Smooth muscle cell (in vitro differentiated cells): ENCODE data around the gene PPP6R1. TPM values are rescaled to one million over a fixed set of nuclear protein-coding genes. Genes with fewer than 3 reads are reported as not detected.

Experiments
- DNase-seq: peaks from one replicate; lab custom pipeline; 2025; ENCODE audit not compliant: unreplicated experiment; lab: John Stamatoyannopoulos, UW
- H2AFZ ChIP-seq: fragments of 200-600 bp; sonication (generic); 2 replicates; pipeline ENCODE4 v1.6.0; 2016; ENCODE audit warnings: antibody characterized with exemption, low read depth, mild to moderate bottlenecking
- H3F3A ChIP-seq: fragments of 200-600 bp; sonication (generic); 2 replicates; pipeline ENCODE4 v1.6.0; 2017; ENCODE audit warnings: antibody characterized with exemption, low read depth
- H3K27ac ChIP-seq: fragments of 200-600 bp; sonication (generic); 2 replicates; pipeline ENCODE4 v1.5.1; 2016; ENCODE audit warnings: low read depth, mild to moderate bottlenecking
- H3K27me3 ChIP-seq: fragments of 200-600 bp; sonication (generic); 2 replicates; pipeline ENCODE4 v1.6.1; 2016; ENCODE audit warnings: low read depth, mild to moderate bottlenecking
- H3K36me3 ChIP-seq: fragments of 200-600 bp; sonication (generic); 2 replicates; pipeline ENCODE4 v1.5.1; 2016; ENCODE audit warnings: low read depth
- H3K4me1 ChIP-seq: fragments of 200-600 bp; sonication (generic); 2 replicates; pipeline ENCODE4 v1.5.1; 2016; ENCODE audit warnings: low read depth
- H3K4me2 ChIP-seq: fragments of 200-600 bp; sonication (generic); 2 replicates; pipeline ENCODE4 v1.6.0; 2016; ENCODE audit warnings: mild to moderate bottlenecking
- H3K4me3 ChIP-seq: fragments of 200-600 bp; sonication (generic); 2 replicates; pipeline ENCODE4 v1.5.1; 2016; ENCODE audit warnings: mild to moderate bottlenecking
- H3K79me2 ChIP-seq: fragments of 200-600 bp; sonication (generic); 2 replicates; pipeline ENCODE4 v1.6.0; 2016; ENCODE audit warnings: low read depth, mild to moderate bottlenecking
- H3K9ac ChIP-seq: fragments of 200-600 bp; sonication (generic); 2 replicates; pipeline ENCODE4 v1.6.0; 2016; ENCODE audit warnings: low read depth
- H3K9me3 ChIP-seq: fragments of 200-600 bp; sonication (generic); replicated peaks from 2 replicates; pipeline ENCODE4 v1.5.1; 2016; ENCODE audit warnings: low read depth
- H4K20me1 ChIP-seq: fragments of 200-600 bp; sonication (generic); 2 replicates; pipeline ENCODE4 v1.6.0; 2016; ENCODE audit warnings: low read depth
- WGBS: methylation state at CpG from one replicate; pipeline ENCODE4 v1.1.7; 2016; ENCODE audit warnings: low lambda C conversion rate; 5-methylcytosine and 5-hydroxymethylcytosine counted together
- polyA plus RNA-seq: library from polyadenylated mRNA; unstranded; fragments of >200 nt; fragmentation: Nextera tagmentation; extraction: Ambion mirVana; gene quantifications from 2 replicates; pipeline ENCODE4 v1.2.1, GENCODE V29; 2016
- total RNA-seq: library from RNA; depleted of rRNA; stranded (reverse); fragments of >200 nt; gene quantifications from 2 replicates; pipeline ENCODE4 v1.2.3, GENCODE V29; 2014
- TF ChIP-seq, protein P1 (sequence below): fragments of 200-600 bp; sonication (generic); IDR thresholded peaks from 2 replicates; pipeline ENCODE4 v1.5.1; 2017; ENCODE audit warnings: borderline replicate concordance, mild to moderate bottlenecking, antibody characterized with exemption; ENCODE audit not compliant: insufficient read depth, poor library complexity, severe bottlenecking

The PPP6R1 gene, protein sequence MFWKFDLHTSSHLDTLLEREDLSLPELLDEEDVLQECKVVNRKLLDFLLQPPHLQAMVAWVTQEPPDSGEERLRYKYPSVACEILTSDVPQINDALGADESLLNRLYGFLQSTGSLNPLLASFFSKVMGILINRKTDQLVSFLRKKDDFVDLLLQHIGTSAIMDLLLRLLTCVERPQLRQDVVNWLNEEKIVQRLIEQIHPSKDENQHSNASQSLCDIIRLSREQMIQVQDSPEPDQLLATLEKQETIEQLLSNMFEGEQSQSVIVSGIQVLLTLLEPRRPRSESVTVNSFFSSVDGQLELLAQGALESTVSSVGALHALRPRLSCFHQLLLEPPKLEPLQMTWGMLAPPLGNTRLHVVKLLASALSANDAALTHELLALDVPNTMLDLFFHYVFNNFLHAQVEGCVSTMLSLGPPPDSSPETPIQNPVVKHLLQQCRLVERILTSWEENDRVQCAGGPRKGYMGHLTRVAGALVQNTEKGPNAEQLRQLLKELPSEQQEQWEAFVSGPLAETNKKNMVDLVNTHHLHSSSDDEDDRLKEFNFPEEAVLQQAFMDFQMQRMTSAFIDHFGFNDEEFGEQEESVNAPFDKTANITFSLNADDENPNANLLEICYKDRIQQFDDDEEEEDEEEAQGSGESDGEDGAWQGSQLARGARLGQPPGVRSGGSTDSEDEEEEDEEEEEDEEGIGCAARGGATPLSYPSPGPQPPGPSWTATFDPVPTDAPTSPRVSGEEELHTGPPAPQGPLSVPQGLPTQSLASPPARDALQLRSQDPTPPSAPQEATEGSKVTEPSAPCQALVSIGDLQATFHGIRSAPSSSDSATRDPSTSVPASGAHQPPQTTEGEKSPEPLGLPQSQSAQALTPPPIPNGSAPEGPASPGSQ
- total RNA-seq, result 26.7 and 31.1 TPM in 2 replicates
- polyA plus RNA-seq, result 58.0 and 59.9 TPM in 2 replicates

DNA sequence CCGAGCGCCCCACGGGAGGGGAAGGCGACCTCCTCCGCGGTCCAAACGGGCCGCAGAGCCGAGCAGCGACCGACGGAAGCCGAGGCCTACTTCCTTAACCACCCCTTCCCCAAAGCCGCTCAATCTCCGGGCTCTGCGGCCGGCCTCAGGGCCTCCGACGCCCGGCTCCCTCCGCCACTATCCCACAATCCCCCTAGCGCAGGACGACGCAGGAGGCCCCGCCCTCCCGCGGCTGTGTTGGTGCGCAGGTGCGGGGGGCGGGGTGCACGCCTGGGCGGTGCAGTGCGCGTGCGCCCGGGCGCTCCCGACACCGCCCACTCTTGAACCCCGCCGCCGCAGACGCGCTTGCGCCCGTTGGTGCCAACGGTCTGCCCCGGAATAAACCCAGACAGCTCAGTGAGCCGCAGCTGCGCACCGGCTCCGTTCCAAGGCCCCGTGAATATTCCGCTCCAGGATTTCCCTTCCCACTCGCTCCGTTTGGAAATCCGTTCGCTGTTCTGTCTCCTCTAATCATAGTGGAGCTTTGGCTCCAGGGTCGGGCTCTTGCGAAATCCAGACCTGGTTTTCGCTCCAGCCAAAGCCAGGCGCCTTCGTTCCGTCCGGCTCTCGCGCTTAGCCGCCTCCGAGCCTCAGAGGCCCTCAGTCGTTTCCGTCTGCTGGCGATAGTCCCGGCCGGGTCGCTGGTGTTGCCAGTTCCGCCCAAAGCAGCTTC, at the start of gene PPP6R1:
Gene PPP6R1, minus strand, starts transcription at position 190 of the 712 bp plus-strand sequence. CDS start 11,914 bp downstream, outside the sequence.
- Histone ChIP-seq H2AFZ (peak within 1 kb of the TSS; percentile 91), H3K79me2 (peaks cover 43% of the 10 kb centered on the region), H3F3A (peaks cover 16% of the 10 kb centered on the region), H3K4me2 (peak within 1 kb of the TSS; percentile 100), H3K9me3 (no peaks in the 10 kb centered on the region), H3K9ac (peak within 1 kb of the TSS; percentile 93), H3K27ac (peak within 1 kb of the TSS; percentile 92), H3K4me1 (peaks cover 33% of the 10 kb centered on the region), H3K4me3 (peak within 1 kb of the TSS; percentile 90), H3K27me3 (no peaks in the 10 kb centered on the region), H3K36me3 (no peaks in the 10 kb centered on the region), H4K20me1 (peaks cover 42% of the 10 kb centered on the region)
- TF ChIP-seq, protein P1, sequence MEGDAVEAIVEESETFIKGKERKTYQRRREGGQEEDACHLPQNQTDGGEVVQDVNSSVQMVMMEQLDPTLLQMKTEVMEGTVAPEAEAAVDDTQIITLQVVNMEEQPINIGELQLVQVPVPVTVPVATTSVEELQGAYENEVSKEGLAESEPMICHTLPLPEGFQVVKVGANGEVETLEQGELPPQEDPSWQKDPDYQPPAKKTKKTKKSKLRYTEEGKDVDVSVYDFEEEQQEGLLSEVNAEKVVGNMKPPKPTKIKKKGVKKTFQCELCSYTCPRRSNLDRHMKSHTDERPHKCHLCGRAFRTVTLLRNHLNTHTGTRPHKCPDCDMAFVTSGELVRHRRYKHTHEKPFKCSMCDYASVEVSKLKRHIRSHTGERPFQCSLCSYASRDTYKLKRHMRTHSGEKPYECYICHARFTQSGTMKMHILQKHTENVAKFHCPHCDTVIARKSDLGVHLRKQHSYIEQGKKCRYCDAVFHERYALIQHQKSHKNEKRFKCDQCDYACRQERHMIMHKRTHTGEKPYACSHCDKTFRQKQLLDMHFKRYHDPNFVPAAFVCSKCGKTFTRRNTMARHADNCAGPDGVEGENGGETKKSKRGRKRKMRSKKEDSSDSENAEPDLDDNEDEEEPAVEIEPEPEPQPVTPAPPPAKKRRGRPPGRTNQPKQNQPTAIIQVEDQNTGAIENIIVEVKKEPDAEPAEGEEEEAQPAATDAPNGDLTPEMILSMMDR, result no peak
- under 1% methylated on average over 63 of the region's 76 CpGs for WGBS
- peak; percentile 94 for DNase-seq

DNA sequence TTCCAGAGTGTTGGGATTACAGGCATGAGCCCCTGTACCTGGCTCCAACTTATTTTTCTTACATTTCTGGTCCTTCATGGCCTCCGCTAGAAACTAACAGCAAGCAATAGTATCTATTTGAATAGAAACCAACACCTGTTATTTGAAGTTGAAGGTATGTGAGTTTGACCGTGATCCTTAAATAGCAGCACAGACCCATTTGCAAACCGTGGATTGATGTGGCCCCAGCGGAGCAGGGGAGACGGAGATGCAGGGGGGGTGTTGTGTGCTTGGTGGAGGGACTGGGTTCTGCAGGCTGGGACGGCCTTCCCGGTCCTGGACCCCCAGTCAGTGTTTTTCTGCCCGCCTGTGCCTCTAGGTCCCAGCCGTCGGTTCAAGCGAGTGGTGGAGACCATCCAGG, 49.5 kb upstream of the PPP6R1 start:
- 97% methylated on average over 11 of the region's 11 CpGs for WGBS
- Histone ChIP-seq H3K36me3 (no peaks in the 10 kb centered on the region), H3K4me1 (no peaks in the 10 kb centered on the region), H3K4me3 (no peak overlapping the region), H3K79me2 (no peaks in the 10 kb centered on the region), H3K9me3 (no peaks in the 10 kb centered on the region), H2AFZ (no peak overlapping the region), H3K27ac (no peak overlapping the region), H3K27me3 (no peaks in the 10 kb centered on the region), H3F3A (no peaks in the 10 kb centered on the region), H3K4me2 (no peak overlapping the region), H3K9ac (no peak overlapping the region), H4K20me1 (no peaks in the 10 kb centered on the region)
- TF ChIP-seq, protein P1, result no peak
- DNase-seq, result no peak

DNA sequence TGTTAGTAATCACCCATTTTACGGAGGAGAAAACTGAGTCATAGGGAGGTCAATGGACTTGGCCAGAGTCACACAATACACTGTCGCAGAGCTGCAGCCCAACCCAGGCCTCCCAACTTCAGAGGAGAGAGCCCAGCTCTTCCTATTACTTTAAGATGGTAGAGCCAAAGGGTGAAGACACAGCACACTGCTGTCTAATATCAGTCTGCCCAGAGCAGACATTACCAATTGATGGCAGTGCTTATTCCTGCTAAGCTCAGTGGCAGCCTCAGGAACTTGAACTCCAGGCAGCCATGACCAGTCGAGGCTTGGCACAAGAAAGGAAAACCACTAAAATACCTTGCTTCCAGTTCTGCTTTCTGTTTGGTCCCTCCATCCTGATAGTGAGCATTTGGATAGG, 47.9 kb upstream of the PPP6R1 start:
- no peaks in the 10 kb centered on the region for H3K9me3 ChIP-seq
- H3K4me1 ChIP-seq, result no peaks in the 10 kb centered on the region
- no peak overlapping the region for H2AFZ ChIP-seq
- H3K27ac ChIP-seq, result no peak overlapping the region
- no peak overlapping the region for H3K9ac ChIP-seq
- no peaks in the 10 kb centered on the region for H3K36me3 ChIP-seq
- no peak overlapping the region for H3K4me3 ChIP-seq
- no peak overlapping the region for H3K4me2 ChIP-seq
- WGBS, result 94% methylated on average over 3 of the region's 3 CpGs
- TF ChIP-seq, protein P1, result no peak
- H3F3A ChIP-seq, result no peaks in the 10 kb centered on the region
- no peaks in the 10 kb centered on the region for H3K27me3 ChIP-seq
- no peaks in the 10 kb centered on the region for H4K20me1 ChIP-seq
- H3K79me2 ChIP-seq, result no peaks in the 10 kb centered on the region
- no peak for DNase-seq
